HT-29 (cell line): Measurements from ENCODE around the gene SYNGR2. TPM values are rescaled to one million over a fixed set of nuclear protein-coding genes. Genes with fewer than 3 reads are reported as not detected.
"Not testable (repeated sequence)": the region's sequence is repeated elsewhere in the genome, so short reads cannot be mapped to it uniquely, and the experiment has no call there.

ENCODE experiments used
- DNase-seq: peaks from one replicate; pipeline ENCODE4 v3.0.0-alpha.2; 2015; ENCODE audit warnings: low spot score
- total RNA-seq: library from RNA; depleted of rRNA; stranded (reverse); fragments of >200 nt; shearing (Covaris generic); gene quantifications from 2 replicates; pipeline ENCODE4 v1.2.3, GENCODE V29; 2014

The SYNGR2 gene
- total RNA-seq, 1 experiment from 2014 or later, result 231 TPM

GRCh38 chr17:78130090-78130436, 38.3 kb upstream of the SYNGR2 start:
- no peak for DNase-seq

GRCh38 chr17:78130437-78131101, 37.8 kb upstream of the SYNGR2 start, which contains the start of gene TMC8:
TMC8 (plus strand) TSS chr17:78130771; CDS start chr17:78131589, 818 bp downstream.
- DNase-seq, result no peak

GRCh38 chr17:78131172-78132083, 37.0 kb upstream of the SYNGR2 start:
- no peak for DNase-seq

GRCh38 chr17:78132084-78132676, 36.2 kb upstream of the SYNGR2 start:
- DNase-seq, result peak; percentile 80

GRCh38 chr17:78132767-78133178, 35.6 kb upstream of the SYNGR2 start:
- no peak for DNase-seq

GRCh38 chr17:78133179-78133951, 35.0 kb upstream of the SYNGR2 start:
- DNase-seq, result no peak

- peak; percentile 76 for DNase-seq
These were observed 34.1 kb upstream of the SYNGR2 start for GRCh38 chr17:78133971-78134898.

- no peak for DNase-seq
These were observed 33.4 kb upstream of the SYNGR2 start for GRCh38 chr17:78134899-78135385.

GRCh38 chr17:78135858-78136500, 32.4 kb upstream of the SYNGR2 start:
- no peak for DNase-seq

- peak; percentile 85 for DNase-seq
These were observed 30.8 kb upstream of the SYNGR2 start for GRCh38 chr17:78137392-78138203.

GRCh38 chr17:78138204-78139060, 29.9 kb upstream of the SYNGR2 start:
- DNase-seq, result no peak

GRCh38 chr17:78139861-78140168, 28.6 kb upstream of the SYNGR2 start:
- DNase-seq, result not testable (repeated sequence)

GRCh38 chr17:78140169-78141051, 28.0 kb upstream of the SYNGR2 start:
- peak; percentile 96 for DNase-seq

- no peak for DNase-seq
These were observed 26.8 kb upstream of the SYNGR2 start for GRCh38 chr17:78141437-78142118.

- DNase-seq, result peak; percentile 87
These were observed 26.1 kb upstream of the SYNGR2 start for GRCh38 chr17:78142119-78142861.
